Mucosa of descending colon (tissue), 3 donors: ENCODE measurements around the gene UPK3BL2. TPM values are rescaled to one million over a fixed set of nuclear protein-coding genes. Genes with fewer than 3 reads are reported as not detected.
"Not testable (repeated sequence)": the region's sequence is repeated elsewhere in the genome, so short reads cannot be mapped to it uniquely, and the experiment has no call there.

Experiments
- ATAC-seq: fragments of 200-7000 bp; cut with Tn5 transposase; one replicate; pipeline ENCODE4 v1.9.1; 2020; ENCODE audit warnings: mild to moderate bottlenecking, moderate library complexity
- DNase-seq, 3 donors: peaks; one replicate each; pipeline ENCODE4 v3.0.0-alpha.2; 2020
- H3K36me3 ChIP-seq: fragments of 200-600 bp; one replicate; pipeline ENCODE4 v1.8.0; 2021; ENCODE audit warnings: low read depth, mild to moderate bottlenecking
- H3K4me1 ChIP-seq: fragments of 200-600 bp; one replicate; pipeline ENCODE4 v1.8.0; 2021; ENCODE audit warnings: low read depth, mild to moderate bottlenecking
- H3K4me3 ChIP-seq: fragments of 200-600 bp; one replicate; pipeline ENCODE4 v1.8.0; 2021; ENCODE audit warnings: mild to moderate bottlenecking
- H3K9me3 ChIP-seq: fragments of 200-600 bp; one replicate; pipeline ENCODE4 v1.8.0; 2021; ENCODE audit warnings: mild to moderate bottlenecking
- intact Hi-C, 2 donors: fragments of 100-400 bp; cut with DNase I in 1 of 2; cut with micrococcal nuclease in 1 of 2; formaldehyde crosslinking; loops; one replicate each; pipeline versions ENCODE4 v1.11.0 to v1.11.1; 2022; cut with DNase I, micrococcal nuclease
- total RNA-seq, 3 donors: library from RNA; stranded (reverse); fragmentation: NEBNext Ultra II Directional in 2 of 3; extraction: Animal tissue kit (Norgen Biotek cat#: 25700) in 2 of 3; gene quantifications; one replicate each; pipeline versions ENCODE4 v1.2.1 to v1.2.4, GENCODE V29; 2021 to 2023
- TF ChIP-seq, protein P1 (sequence below): fragments of 200-600 bp; IDR thresholded peaks from one replicate; pipeline ENCODE4 v1.8.0; 2022; ENCODE audit warnings: antibody characterized with exemption, mild to moderate bottlenecking
- donor health status: DM: no; HTN: no; CAD: no; lungs with moderate emphysema.
- donor health status: DM: no; HTN: no; CAD: no.
- donor health status: DM: no; HTN: yes; CAD: no.

Gene UPK3BL2
- total RNA-seq, 3 donors from 2014 or later: 9.7 to 23.9 (median 18.7) TPM

- peak within 1 kb of the TSS; percentile 90 for H3K4me3 ChIP-seq
- intact Hi-C loops, H3K36me3 ChIP-seq, H3K9me3 ChIP-seq, H3K4me1 ChIP-seq: not testable (repeated sequence)
- peak; percentile 98 for ATAC-seq
- DNase-seq: peak; percentile 95 to 100 (median 96)
- TF ChIP-seq, protein P1, sequence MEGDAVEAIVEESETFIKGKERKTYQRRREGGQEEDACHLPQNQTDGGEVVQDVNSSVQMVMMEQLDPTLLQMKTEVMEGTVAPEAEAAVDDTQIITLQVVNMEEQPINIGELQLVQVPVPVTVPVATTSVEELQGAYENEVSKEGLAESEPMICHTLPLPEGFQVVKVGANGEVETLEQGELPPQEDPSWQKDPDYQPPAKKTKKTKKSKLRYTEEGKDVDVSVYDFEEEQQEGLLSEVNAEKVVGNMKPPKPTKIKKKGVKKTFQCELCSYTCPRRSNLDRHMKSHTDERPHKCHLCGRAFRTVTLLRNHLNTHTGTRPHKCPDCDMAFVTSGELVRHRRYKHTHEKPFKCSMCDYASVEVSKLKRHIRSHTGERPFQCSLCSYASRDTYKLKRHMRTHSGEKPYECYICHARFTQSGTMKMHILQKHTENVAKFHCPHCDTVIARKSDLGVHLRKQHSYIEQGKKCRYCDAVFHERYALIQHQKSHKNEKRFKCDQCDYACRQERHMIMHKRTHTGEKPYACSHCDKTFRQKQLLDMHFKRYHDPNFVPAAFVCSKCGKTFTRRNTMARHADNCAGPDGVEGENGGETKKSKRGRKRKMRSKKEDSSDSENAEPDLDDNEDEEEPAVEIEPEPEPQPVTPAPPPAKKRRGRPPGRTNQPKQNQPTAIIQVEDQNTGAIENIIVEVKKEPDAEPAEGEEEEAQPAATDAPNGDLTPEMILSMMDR: peak; percentile 91
These were observed 29.1 kb upstream of the UPK3BL2 start, which contains the start of gene POLR2J3 for GRCh38 chr7:102572261-102573239. Gene POLR2J3, minus strand, starts transcription at chr7:102572583. Its CDS starts 62 bp downstream, at chr7:102572521.

- intact Hi-C loops, H3K4me1 ChIP-seq, ATAC-seq: not testable (repeated sequence)
These were observed 25.1 kb upstream of the UPK3BL2 start for GRCh38 chr7:102568620-102569019.

GRCh38 chr7:102550808-102551422 is 7.4 kb upstream of the UPK3BL2 start, which contains the start of gene SPDYE2:
Gene SPDYE2, plus strand, starts transcription at chr7:102551226. Its CDS starts 2,030 bp downstream, at chr7:102553256.
- intact Hi-C loops, DNase-seq, H3K4me1 ChIP-seq, H3K9me3 ChIP-seq, ATAC-seq, H3K36me3 ChIP-seq, H3K4me3 ChIP-seq: not testable (repeated sequence)

More at GRCh38 chr7:102568620-102569019, 25.1 kb upstream of the UPK3BL2 start:
- H3K36me3 ChIP-seq, H3K9me3 ChIP-seq, H3K4me3 ChIP-seq: not testable (repeated sequence)
- peak in 2 of 3 donors; percentile 6 to 11 for DNase-seq

DNA sequence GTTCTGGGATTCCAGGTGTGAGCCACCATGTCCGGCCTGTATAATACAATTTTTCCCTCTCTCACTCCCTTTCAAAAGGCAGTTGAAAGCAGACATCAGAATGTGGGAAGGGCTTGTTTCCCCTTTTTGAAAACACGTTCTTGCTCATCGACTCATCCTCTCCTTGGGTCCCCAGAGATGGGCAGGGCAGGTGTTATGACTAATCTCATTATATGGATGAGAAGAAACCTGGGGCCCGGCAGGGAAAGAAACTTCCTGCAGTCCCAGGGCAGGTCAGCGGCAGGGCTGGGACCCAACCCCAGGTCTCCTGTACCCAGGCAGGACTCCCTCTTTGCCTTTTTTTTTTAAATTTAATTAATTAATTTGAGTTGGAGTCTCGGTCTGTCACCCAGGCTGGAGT is 2.9 kb upstream of the UPK3BL2 start:
- H3K9me3 ChIP-seq, DNase-seq, H3K4me3 ChIP-seq, H3K4me1 ChIP-seq, H3K36me3 ChIP-seq, intact Hi-C loops: not testable (repeated sequence)
- ATAC-seq: peak; percentile 15

GRCh38 chr7:102545288-102545687 is 1.8 kb upstream of the UPK3BL2 start:
- H3K4me1 ChIP-seq, ATAC-seq, H3K4me3 ChIP-seq, H3K9me3 ChIP-seq, DNase-seq, H3K36me3 ChIP-seq, intact Hi-C loops: not testable (repeated sequence)

GRCh38 chr7:102544372-102544771 is 876 bp upstream of the UPK3BL2 start:
- intact Hi-C loops, DNase-seq, H3K9me3 ChIP-seq, H3K4me3 ChIP-seq, H3K4me1 ChIP-seq, H3K36me3 ChIP-seq: not testable (repeated sequence)
- ATAC-seq: peak; percentile 17

- H3K4me1 ChIP-seq, ATAC-seq, H3K9me3 ChIP-seq, H3K36me3 ChIP-seq, H3K4me3 ChIP-seq, intact Hi-C loops: not testable (repeated sequence)
- peak in 1 of 3 donors; percentile 10 for DNase-seq
These were observed 725 bp downstream of the UPK3BL2 start for GRCh38 chr7:102542771-102543170.

- intact Hi-C loops, H3K36me3 ChIP-seq, H3K9me3 ChIP-seq, H3K4me3 ChIP-seq, H3K4me1 ChIP-seq, ATAC-seq: not testable (repeated sequence)
- peak in 1 of 3 donors; percentile 10 for DNase-seq
These were observed 1.4 kb downstream of the UPK3BL2 start for GRCh38 chr7:102542083-102542482.

DNA sequence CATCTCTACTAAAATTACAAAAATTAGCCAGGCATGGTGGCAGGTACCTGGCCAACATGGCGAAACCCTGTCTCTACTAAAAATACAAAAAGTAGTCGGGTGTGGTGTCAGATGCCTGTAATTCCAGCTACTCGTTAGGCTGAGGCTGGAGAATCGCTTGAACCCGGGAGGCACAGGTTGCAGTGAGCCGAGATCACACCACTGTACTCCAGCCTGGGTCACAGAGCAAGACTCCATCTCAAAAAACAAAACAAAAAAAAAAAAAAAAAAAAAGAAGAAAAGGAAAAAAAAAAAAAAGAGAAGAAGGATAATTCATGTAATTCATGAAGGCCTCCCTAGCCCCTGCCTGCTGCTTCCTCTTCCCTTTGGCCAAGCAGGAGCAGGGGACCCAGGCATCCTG is 2.9 kb downstream of the UPK3BL2 start:
- DNase-seq, H3K9me3 ChIP-seq, ATAC-seq, intact Hi-C loops, H3K4me1 ChIP-seq, H3K36me3 ChIP-seq, H3K4me3 ChIP-seq: not testable (repeated sequence)

DNA sequence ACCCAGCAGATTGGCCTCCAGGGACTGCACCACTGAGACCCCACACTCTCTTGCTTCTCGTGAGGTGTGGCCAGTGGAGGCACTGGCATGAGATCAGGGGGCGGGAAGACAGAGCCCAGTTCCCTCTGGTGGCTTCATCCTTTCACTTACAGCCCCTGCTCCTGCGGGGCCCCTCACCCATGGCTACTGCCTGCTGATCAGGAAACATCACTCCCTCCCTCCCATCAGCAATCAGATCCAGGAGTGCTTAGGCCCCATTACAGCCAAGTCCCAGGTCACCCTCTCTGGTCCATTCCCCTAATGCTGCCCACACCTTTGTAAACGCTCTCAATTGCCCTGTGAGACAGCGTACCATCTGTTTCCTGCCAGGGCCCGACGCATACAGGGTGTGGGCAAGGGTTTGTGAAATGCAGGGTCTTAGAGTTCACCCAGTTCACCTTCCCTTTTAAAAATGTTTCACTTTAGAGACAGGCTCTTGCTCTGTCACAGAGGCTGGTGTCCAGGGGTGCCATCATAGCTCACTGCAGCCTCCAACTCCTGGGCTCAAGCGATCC is 8.4 kb downstream of the UPK3BL2 start:
- intact Hi-C loops, H3K4me3 ChIP-seq, H3K9me3 ChIP-seq, DNase-seq, H3K4me1 ChIP-seq, H3K36me3 ChIP-seq: not testable (repeated sequence)
- peak; percentile 51 for ATAC-seq

- ATAC-seq, H3K36me3 ChIP-seq, H3K4me3 ChIP-seq, intact Hi-C loops, DNase-seq, H3K4me1 ChIP-seq, H3K9me3 ChIP-seq: not testable (repeated sequence)
These were observed 11.4 kb downstream of the UPK3BL2 start for GRCh38 chr7:102532127-102532526.

GRCh38 chr7:102531583-102531982 is 11.9 kb downstream of the UPK3BL2 start:
- H3K9me3 ChIP-seq, intact Hi-C loops, DNase-seq, H3K4me3 ChIP-seq, H3K4me1 ChIP-seq, H3K36me3 ChIP-seq, ATAC-seq: not testable (repeated sequence)
